ENCODE results near the gene ANKRD6.

The ANKRD6 gene

GRCh38 chr6:89404512-89404911 is 28.4 kb upstream of the ANKRD6 start:
- no peak overlapping the region for H3K27ac ChIP-seq
- ChIA-PET CTCF (no interaction called here), POLR2A (ENCODE audit: low non-redundant PET) (no interaction called here)
- no peak for TF ChIP-seq CTCF (conservative IDR thresholded peaks at IDR 0.05; ENCODE audit: low read depth)
- no peak for DNase-seq (ENCODE audit: low spot score)

- DNase-seq (ENCODE audit: low spot score), result no peak
- no peak for TF ChIP-seq CTCF (conservative IDR thresholded peaks at IDR 0.05; ENCODE audit: low read depth)
- ChIA-PET POLR2A (ENCODE audit: low non-redundant PET) (no interaction called here), CTCF (interaction anchor here (0.7 kb wide), 2 partner anchors 146 to 840 kb away, joined by 3 read pairs; no protein-coding TSS in a partner anchor)
- H3K27ac ChIP-seq, result no peak overlapping the region
Measured at GRCh38 chr6:89406141-89406540, 26.8 kb upstream of the ANKRD6 start.

- H3K27ac ChIP-seq, result no peak overlapping the region
- ChIA-PET POLR2A (ENCODE audit: low non-redundant PET) (no interaction called here), CTCF (interaction anchor here (1.2 kb wide), 1 partner anchor 38 kb away, joined by 3 read pairs; no protein-coding TSS in a partner anchor)
- no peak for DNase-seq (ENCODE audit: low spot score)
- no peak for TF ChIP-seq CTCF (conservative IDR thresholded peaks at IDR 0.05; ENCODE audit: low read depth)
Measured at GRCh38 chr6:89409461-89410035, 23.4 kb upstream of the ANKRD6 start.

GRCh38 chr6:89410231-89410761 is 22.7 kb upstream of the ANKRD6 start:
- TF ChIP-seq CTCF (conservative IDR thresholded peaks at IDR 0.05; ENCODE audit: low read depth), result no peak
- ChIA-PET POLR2A (ENCODE audit: low non-redundant PET) (interaction anchor here (0.7 kb wide), 1 partner anchor 296 kb away, joined by 4 read pairs; no protein-coding TSS in a partner anchor), CTCF (interaction anchor here (0.7 to 2.1 kb wide), 3 partner anchors 38 to 275 kb away, joined by 4 to 8 read pairs (median 4); no protein-coding TSS in a partner anchor)
- no peak for DNase-seq (ENCODE audit: low spot score)
- H3K27ac ChIP-seq, result no peak overlapping the region

- ChIA-PET POLR2A (ENCODE audit: low non-redundant PET) (interaction anchor here (0.7 kb wide), 1 partner anchor 297 kb away, joined by 4 read pairs; no protein-coding TSS in a partner anchor), CTCF (interaction anchor here (0.7 to 2.1 kb wide), 3 partner anchors 39 to 275 kb away, joined by 4 to 8 read pairs (median 4); no protein-coding TSS in a partner anchor)
- DNase-seq (ENCODE audit: low spot score), result no peak
- no peak overlapping the region for H3K27ac ChIP-seq
- TF ChIP-seq CTCF (conservative IDR thresholded peaks at IDR 0.05; ENCODE audit: low read depth), result no peak
Measured at GRCh38 chr6:89410788-89411144, 22.2 kb upstream of the ANKRD6 start.

- TF ChIP-seq CTCF (conservative IDR thresholded peaks at IDR 0.05; ENCODE audit: low read depth), result no peak
- ChIA-PET CTCF (interaction anchor here (0.6 to 2.1 kb wide), 4 partner anchors 9 to 198 kb away, joined by 3 to 8 read pairs (median 4); no protein-coding TSS in a partner anchor), POLR2A (ENCODE audit: low non-redundant PET) (no interaction called here)
- no peak overlapping the region for H3K27ac ChIP-seq
- DNase-seq (ENCODE audit: low spot score), result no peak
Measured at GRCh38 chr6:89411145-89412070, 21.5 kb upstream of the ANKRD6 start.
